GM23338 (cell line): ENCODE results near the gene PPP1R12C. TPM values are rescaled to one million over a fixed set of nuclear protein-coding genes. Genes with fewer than 3 reads are reported as not detected.

ENCODE experiments used
- ATAC-seq: fragments of 200-7000 bp; cut with Tn5 transposase; 3 replicates; pipeline ENCODE4 v1.9.1; 2020
- DNase-seq: peaks from one replicate; pipeline ENCODE4 v3.0.0-alpha.2; 2015; ENCODE audit warnings: low spot score
- H2AFZ ChIP-seq: fragments of 200-600 bp; sonication (generic); 2 replicates; pipeline ENCODE4 v1.8.0; 2016; ENCODE audit warnings: antibody characterized with exemption, mild to moderate bottlenecking, moderate library complexity
- H3F3A ChIP-seq: fragments of 200-600 bp; sonication (generic); replicated peaks from 2 replicates; pipeline ENCODE4 v1.8.0; 2017; ENCODE audit warnings: antibody characterized with exemption, mixed run types, low read depth
- H3K27ac ChIP-seq: fragments of 200-600 bp; sonication (generic); 2 replicates; pipeline ENCODE4 v1.6.1; 2016; ENCODE audit warnings: low read depth
- H3K27me3 ChIP-seq: fragments of 200-600 bp; sonication (generic); 2 replicates; pipeline ENCODE4 v1.8.0; 2016; ENCODE audit warnings: mild to moderate bottlenecking, mixed run types, moderate library complexity; ENCODE audit not compliant: insufficient read depth
- H3K36me3 ChIP-seq: fragments of 200-600 bp; sonication (generic); 2 replicates; pipeline ENCODE4 v1.8.0; 2016; ENCODE audit warnings: mild to moderate bottlenecking; ENCODE audit not compliant: insufficient read depth
- H3K4me1 ChIP-seq: fragments of 200-600 bp; sonication (generic); 2 replicates; pipeline ENCODE4 v1.8.0; 2016; ENCODE audit warnings: mild to moderate bottlenecking, moderate library complexity; ENCODE audit not compliant: insufficient read depth
- H3K4me2 ChIP-seq: fragments of 200-600 bp; sonication (generic); 2 replicates; pipeline ENCODE4 v1.7.1; 2017; ENCODE audit warnings: mixed run types
- H3K4me3 ChIP-seq: fragments of 200-600 bp; sonication (generic); 2 replicates; pipeline ENCODE4 v1.6.1; 2016; ENCODE audit warnings: mixed run types
- H3K79me2 ChIP-seq: fragments of 200-600 bp; sonication (generic); replicated peaks from 2 replicates; pipeline ENCODE4 v1.8.0; 2017; ENCODE audit warnings: mild to moderate bottlenecking; ENCODE audit not compliant: insufficient read depth
- H3K9me2 ChIP-seq: fragments of 200-600 bp; sonication (generic); 2 replicates; pipeline ENCODE4 v1.8.0; 2017; ENCODE audit not compliant: insufficient read depth
- H4K20me1 ChIP-seq: fragments of 200-600 bp; sonication (generic); replicated peaks from 2 replicates; pipeline ENCODE4 v1.8.0; 2017; ENCODE audit warnings: mild to moderate bottlenecking; ENCODE audit not compliant: insufficient read depth
- H3K27ac Mint-ChIP-seq: 2 replicates; pipeline ENCODE4 v1.8.0; 2020; ENCODE audit warnings: inconsistent platforms, mild to moderate bottlenecking, moderate library complexity, mixed read lengths
- H3K27me3 Mint-ChIP-seq: 3 replicates; pipeline ENCODE4 v1.8.0; 2022; ENCODE audit warnings: low read depth, mild to moderate bottlenecking, moderate library complexity, mixed read lengths, inconsistent platforms; ENCODE audit not compliant: insufficient read depth, poor library complexity
- H3K36me3 Mint-ChIP-seq: 3 replicates; pipeline ENCODE4 v1.8.0; 2021; ENCODE audit warnings: low read depth, mild to moderate bottlenecking, inconsistent platforms, moderate library complexity, mixed read lengths
- H3K4me1 Mint-ChIP-seq: 3 replicates; pipeline ENCODE4 v1.8.0; 2020; ENCODE audit warnings: mild to moderate bottlenecking, inconsistent platforms, mixed read lengths
- H3K4me3 Mint-ChIP-seq: 3 replicates; pipeline ENCODE4 v1.8.0; 2021; ENCODE audit warnings: moderate library complexity, mild to moderate bottlenecking, inconsistent platforms, mixed read lengths
- H3K9me3 Mint-ChIP-seq: 3 replicates; pipeline ENCODE4 v1.8.0; 2020; ENCODE audit warnings: moderate library complexity, mild to moderate bottlenecking, inconsistent platforms, mixed read lengths
- CREB1 ChIP-seq: fragments of 250-450 bp; sonication (Bioruptor Pico); IDR thresholded peaks from 2 replicates; pipeline ENCODE4 v1.5.0; 2020; ENCODE audit warnings: low read depth, mild to moderate bottlenecking, moderate library complexity
- JUNB ChIP-seq: IDR thresholded peaks from one replicate; pipeline ENCODE4 v1.6.1; 2016; ENCODE audit warnings: antibody characterized with exemption; ENCODE audit not compliant: unreplicated experiment
- NANOG ChIP-seq: IDR thresholded peaks from 2 replicates; pipeline ENCODE4 v1.6.1; 2016; ENCODE audit warnings: antibody characterized with exemption, borderline replicate concordance
- POLR2AphosphoS5 ChIP-seq: IDR thresholded peaks from 2 replicates; pipeline ENCODE4 v1.6.1; 2016; ENCODE audit warnings: antibody characterized with exemption, low read depth
- STAT1 ChIP-seq: IDR thresholded peaks from one replicate; pipeline ENCODE4 v1.6.1; 2016; ENCODE audit warnings: antibody characterized with exemption; ENCODE audit not compliant: unreplicated experiment
- polyA plus RNA-seq: library from polyadenylated mRNA; unstranded; fragments of >200 nt; fragmentation: Nextera tagmentation; extraction: Ambion mirVana; gene quantifications from 2 replicates; pipeline ENCODE4 v1.2.1, GENCODE V29; 2016
- total RNA-seq: library from RNA; depleted of rRNA; stranded (reverse); fragments of >200 nt; shearing (Covaris generic); gene quantifications from 2 replicates; pipeline ENCODE4 v1.2.3, GENCODE V29; 2014
- TF ChIP-seq, protein P1 (sequence below): IDR thresholded peaks from one replicate; pipeline ENCODE4 v1.6.1; 2018; ENCODE audit warnings: antibody characterized with exemption; ENCODE audit not compliant: unreplicated experiment
- TF ChIP-seq, protein P2 (sequence below): fragments of 250-450 bp; sonication (Bioruptor Pico); IDR thresholded peaks from 2 replicates; pipeline ENCODE4 v1.5.0; 2020; ENCODE audit warnings: mild to moderate bottlenecking, moderate library complexity

PPP1R12C gene
- total and polyA plus RNA-seq, 2 experiments from 2014 or later, result 33.2 to 83.9 TPM

GRCh38 chr19:55114566-55115145 lies 2.8 kb downstream of the PPP1R12C start (continued):
- TF ChIP-seq, protein P1, sequence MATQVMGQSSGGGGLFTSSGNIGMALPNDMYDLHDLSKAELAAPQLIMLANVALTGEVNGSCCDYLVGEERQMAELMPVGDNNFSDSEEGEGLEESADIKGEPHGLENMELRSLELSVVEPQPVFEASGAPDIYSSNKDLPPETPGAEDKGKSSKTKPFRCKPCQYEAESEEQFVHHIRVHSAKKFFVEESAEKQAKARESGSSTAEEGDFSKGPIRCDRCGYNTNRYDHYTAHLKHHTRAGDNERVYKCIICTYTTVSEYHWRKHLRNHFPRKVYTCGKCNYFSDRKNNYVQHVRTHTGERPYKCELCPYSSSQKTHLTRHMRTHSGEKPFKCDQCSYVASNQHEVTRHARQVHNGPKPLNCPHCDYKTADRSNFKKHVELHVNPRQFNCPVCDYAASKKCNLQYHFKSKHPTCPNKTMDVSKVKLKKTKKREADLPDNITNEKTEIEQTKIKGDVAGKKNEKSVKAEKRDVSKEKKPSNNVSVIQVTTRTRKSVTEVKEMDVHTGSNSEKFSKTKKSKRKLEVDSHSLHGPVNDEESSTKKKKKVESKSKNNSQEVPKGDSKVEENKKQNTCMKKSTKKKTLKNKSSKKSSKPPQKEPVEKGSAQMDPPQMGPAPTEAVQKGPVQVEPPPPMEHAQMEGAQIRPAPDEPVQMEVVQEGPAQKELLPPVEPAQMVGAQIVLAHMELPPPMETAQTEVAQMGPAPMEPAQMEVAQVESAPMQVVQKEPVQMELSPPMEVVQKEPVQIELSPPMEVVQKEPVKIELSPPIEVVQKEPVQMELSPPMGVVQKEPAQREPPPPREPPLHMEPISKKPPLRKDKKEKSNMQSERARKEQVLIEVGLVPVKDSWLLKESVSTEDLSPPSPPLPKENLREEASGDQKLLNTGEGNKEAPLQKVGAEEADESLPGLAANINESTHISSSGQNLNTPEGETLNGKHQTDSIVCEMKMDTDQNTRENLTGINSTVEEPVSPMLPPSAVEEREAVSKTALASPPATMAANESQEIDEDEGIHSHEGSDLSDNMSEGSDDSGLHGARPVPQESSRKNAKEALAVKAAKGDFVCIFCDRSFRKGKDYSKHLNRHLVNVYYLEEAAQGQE, result no peak
- TF ChIP-seq JUNB, result no peak
- TF ChIP-seq NANOG, result no peak
- no peak for TF ChIP-seq CREB1

- Histone ChIP-seq H3K4me3 (no peak overlapping the region), H2AFZ (no peak overlapping the region), H3K27me3 (no peaks in the 10 kb centered on the region), H3K36me3 (no peaks in the 10 kb centered on the region), H4K20me1 (peaks cover 31% of the 10 kb centered on the region), H3K9me2 (no peaks in the 10 kb centered on the region), H3K4me2 (no peak overlapping the region), H3F3A (peaks cover 5% of the 10 kb centered on the region; the same call in 1 of the 2 replicates), H3K27ac (peak overlapping the region; percentile 86), H3K79me2 (peaks cover 42% of the 10 kb centered on the region), H3K4me1 (peaks cover 25% of the 10 kb centered on the region; the same call in 1 of the 2 replicates)
- H3K9me3 Mint-ChIP-seq, result no peaks in the 10 kb centered on the region; the same call in 2 of the 3 replicates
- ATAC-seq (peak; percentile 1; the same call in 2 of the 3 replicates), DNase-seq (peak; percentile 91)
- peaks cover 12% of the 10 kb centered on the region for H3K27me3 Mint-ChIP-seq
- peaks cover 8% of the 10 kb centered on the region; the same call in 2 of the 3 replicates for H3K36me3 Mint-ChIP-seq
- H3K27ac Mint-ChIP-seq, result peak overlapping the region; percentile 67; the same call in 1 of the 2 replicates
- H3K4me1 Mint-ChIP-seq, result peaks cover 28% of the 10 kb centered on the region
- H3K4me3 Mint-ChIP-seq, result no peak overlapping the region
- TF ChIP-seq STAT1 (no peak), POLR2AphosphoS5 (no peak)
- TF ChIP-seq, protein P2, sequence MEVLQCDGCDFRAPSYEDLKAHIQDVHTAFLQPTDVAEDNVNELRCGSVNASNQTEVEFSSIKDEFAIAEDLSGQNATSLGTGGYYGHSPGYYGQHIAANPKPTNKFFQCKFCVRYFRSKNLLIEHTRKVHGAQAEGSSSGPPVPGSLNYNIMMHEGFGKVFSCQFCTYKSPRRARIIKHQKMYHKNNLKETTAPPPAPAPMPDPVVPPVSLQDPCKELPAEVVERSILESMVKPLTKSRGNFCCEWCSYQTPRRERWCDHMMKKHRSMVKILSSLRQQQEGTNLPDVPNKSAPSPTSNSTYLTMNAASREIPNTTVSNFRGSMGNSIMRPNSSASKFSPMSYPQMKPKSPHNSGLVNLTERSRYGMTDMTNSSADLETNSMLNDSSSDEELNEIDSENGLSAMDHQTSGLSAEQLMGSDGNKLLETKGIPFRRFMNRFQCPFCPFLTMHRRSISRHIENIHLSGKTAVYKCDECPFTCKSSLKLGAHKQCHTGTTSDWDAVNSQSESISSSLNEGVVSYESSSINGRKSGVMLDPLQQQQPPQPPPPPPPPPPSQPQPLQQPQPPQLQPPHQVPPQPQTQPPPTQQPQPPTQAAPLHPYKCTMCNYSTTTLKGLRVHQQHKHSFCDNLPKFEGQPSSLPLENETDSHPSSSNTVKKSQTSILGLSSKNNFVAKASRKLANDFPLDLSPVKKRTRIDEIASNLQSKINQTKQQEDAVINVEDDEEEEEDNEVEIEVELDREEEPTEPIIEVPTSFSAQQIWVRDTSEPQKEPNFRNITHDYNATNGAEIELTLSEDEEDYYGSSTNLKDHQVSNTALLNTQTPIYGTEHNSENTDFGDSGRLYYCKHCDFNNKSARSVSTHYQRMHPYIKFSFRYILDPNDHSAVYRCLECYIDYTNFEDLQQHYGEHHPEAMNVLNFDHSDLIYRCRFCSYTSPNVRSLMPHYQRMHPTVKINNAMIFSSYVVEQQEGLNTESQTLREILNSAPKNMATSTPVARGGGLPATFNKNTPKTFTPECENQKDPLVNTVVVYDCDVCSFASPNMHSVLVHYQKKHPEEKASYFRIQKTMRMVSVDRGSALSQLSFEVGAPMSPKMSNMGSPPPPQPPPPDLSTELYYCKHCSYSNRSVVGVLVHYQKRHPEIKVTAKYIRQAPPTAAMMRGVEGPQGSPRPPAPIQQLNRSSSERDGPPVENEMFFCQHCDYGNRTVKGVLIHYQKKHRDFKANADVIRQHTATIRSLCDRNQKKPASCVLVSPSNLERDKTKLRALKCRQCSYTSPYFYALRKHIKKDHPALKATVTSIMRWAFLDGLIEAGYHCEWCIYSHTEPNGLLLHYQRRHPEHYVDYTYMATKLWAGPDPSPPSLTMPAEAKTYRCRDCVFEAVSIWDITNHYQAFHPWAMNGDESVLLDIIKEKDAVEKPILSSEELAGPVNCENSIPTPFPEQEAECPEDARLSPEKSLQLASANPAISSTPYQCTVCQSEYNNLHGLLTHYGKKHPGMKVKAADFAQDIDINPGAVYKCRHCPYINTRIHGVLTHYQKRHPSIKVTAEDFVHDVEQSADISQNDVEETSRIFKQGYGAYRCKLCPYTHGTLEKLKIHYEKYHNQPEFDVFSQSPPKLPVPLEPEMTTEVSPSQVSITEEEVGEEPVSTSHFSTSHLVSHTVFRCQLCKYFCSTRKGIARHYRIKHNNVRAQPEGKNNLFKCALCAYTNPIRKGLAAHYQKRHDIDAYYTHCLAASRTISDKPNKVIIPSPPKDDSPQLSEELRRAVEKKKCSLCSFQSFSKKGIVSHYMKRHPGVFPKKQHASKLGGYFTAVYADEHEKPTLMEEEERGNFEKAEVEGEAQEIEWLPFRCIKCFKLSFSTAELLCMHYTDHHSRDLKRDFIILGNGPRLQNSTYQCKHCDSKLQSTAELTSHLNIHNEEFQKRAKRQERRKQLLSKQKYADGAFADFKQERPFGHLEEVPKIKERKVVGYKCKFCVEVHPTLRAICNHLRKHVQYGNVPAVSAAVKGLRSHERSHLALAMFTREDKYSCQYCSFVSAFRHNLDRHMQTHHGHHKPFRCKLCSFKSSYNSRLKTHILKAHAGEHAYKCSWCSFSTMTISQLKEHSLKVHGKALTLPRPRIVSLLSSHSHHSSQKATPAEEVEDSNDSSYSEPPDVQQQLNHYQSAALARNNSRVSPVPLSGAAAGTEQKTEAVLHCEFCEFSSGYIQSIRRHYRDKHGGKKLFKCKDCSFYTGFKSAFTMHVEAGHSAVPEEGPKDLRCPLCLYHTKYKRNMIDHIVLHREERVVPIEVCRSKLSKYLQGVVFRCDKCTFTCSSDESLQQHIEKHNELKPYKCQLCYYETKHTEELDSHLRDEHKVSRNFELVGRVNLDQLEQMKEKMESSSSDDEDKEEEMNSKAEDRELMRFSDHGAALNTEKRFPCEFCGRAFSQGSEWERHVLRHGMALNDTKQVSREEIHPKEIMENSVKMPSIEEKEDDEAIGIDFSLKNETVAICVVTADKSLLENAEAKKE (CRISPR knock-in tag), result no peak
- TF ChIP-seq, protein P1, result no peak
These were observed 3.8 kb downstream of the PPP1R12C start for GRCh38 chr19:55113570-55114039.
